Osteoblast (primary cell): Measurements from ENCODE around the gene RBM20. TPM values are rescaled to one million over a fixed set of nuclear protein-coding genes. Genes with fewer than 3 reads are reported as not detected.

Experiments used
- DNase-seq: peaks from one replicate; pipeline ENCODE4 v3.0.0; 2011; ENCODE audit warnings: low spot score, mixed read lengths; ENCODE audit not compliant: insufficient read length; ENCODE audit errors: missing footprints
- H2AFZ ChIP-seq: 2 replicates; pipeline ENCODE4 v1.6.0; 2011; ENCODE audit warnings: mild to moderate bottlenecking, low read length
- H3K27ac ChIP-seq: 2 replicates; pipeline ENCODE4 v1.5.1; 2011; ENCODE audit warnings: mild to moderate bottlenecking, low read depth, low read length, moderate library complexity
- H3K27me3 ChIP-seq: 2 replicates; pipeline ENCODE4 v1.6.0; 2012; ENCODE audit warnings: mild to moderate bottlenecking, control low read depth, inconsistent platforms, low read length, moderate library complexity; ENCODE audit not compliant: insufficient read depth
- H3K36me3 ChIP-seq: 2 replicates; pipeline ENCODE4 v1.5.1; 2011; ENCODE audit warnings: mild to moderate bottlenecking, low read length, control low read depth, moderate library complexity; ENCODE audit not compliant: insufficient read depth
- H3K4me1 ChIP-seq: 2 replicates; pipeline ENCODE4 v1.5.1; 2011; ENCODE audit warnings: mild to moderate bottlenecking, low read length, control low read depth, moderate library complexity; ENCODE audit not compliant: insufficient read depth
- H3K4me2 ChIP-seq: 2 replicates; pipeline ENCODE4 v1.6.0; 2011; ENCODE audit warnings: mild to moderate bottlenecking, low read length; ENCODE audit not compliant: insufficient read depth
- H3K4me3 ChIP-seq: fragments of 200-600 bp; sonication (generic); 3 replicates; pipeline ENCODE4 v1.5.1; 2012; ENCODE audit warnings: mild to moderate bottlenecking, low read length, inconsistent platforms; ENCODE audit not compliant: insufficient read depth
- H3K79me2 ChIP-seq: 2 replicates; pipeline ENCODE4 v1.6.0; 2012; ENCODE audit warnings: mild to moderate bottlenecking, low read length, control low read depth, inconsistent platforms; ENCODE audit not compliant: insufficient read depth
- H3K9me3 ChIP-seq: 2 replicates; pipeline ENCODE4 v1.5.1; 2011; ENCODE audit warnings: low read depth, low read length, control low read depth
- H4K20me1 ChIP-seq: 2 replicates; pipeline ENCODE4 v1.6.0; 2012; ENCODE audit warnings: mild to moderate bottlenecking, low read length, control low read depth; ENCODE audit not compliant: insufficient read depth
- total RNA-seq: library from RNA; depleted of rRNA; stranded (reverse); fragments of >200 nt; gene quantifications from 2 replicates; pipeline ENCODE4 v1.2.3, GENCODE V29; 2012
- TF ChIP-seq, protein P1 (sequence below): IDR thresholded peaks from 2 replicates; pipeline ENCODE4 v1.5.1; 2011; ENCODE audit warnings: mild to moderate bottlenecking, low read depth, low read length, moderate library complexity; ENCODE audit errors: extremely low read depth

RBM20 gene
- total RNA-seq, 1 donor = not detected

DNA sequence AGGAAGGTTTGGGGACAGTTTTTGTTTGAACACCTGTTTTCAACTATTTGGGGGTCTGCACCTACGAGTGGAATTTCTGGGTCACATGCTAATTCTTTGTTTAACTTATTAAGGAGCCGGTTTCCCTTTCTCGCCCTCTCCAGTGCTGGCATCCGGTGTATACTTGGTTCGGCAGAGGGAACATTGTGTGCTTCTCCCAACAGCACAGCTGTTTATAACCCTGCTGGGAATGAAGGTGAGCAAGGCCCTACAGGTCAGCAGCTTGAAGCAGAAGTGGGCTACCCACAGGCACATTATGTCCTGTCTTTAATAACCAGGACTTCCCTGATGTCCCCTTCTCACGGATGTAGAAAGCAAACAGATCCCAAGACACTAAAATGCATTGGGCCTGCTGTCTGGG, 140.1 kb downstream of the RBM20 start:
- Histone ChIP-seq H4K20me1 (no peaks in the 10 kb centered on the region), H3K79me2 (no peaks in the 10 kb centered on the region), H3K27ac (no peak overlapping the region), H3K4me2 (no peak overlapping the region), H3K36me3 (no peaks in the 10 kb centered on the region), H3K27me3 (peaks cover 6% of the 10 kb centered on the region), H3K9me3 (no peaks in the 10 kb centered on the region), H3K4me1 (peaks cover 3% of the 10 kb centered on the region), H2AFZ (no peak overlapping the region), H3K4me3 (no peak overlapping the region)
- no peak for DNase-seq
- TF ChIP-seq, protein P1, sequence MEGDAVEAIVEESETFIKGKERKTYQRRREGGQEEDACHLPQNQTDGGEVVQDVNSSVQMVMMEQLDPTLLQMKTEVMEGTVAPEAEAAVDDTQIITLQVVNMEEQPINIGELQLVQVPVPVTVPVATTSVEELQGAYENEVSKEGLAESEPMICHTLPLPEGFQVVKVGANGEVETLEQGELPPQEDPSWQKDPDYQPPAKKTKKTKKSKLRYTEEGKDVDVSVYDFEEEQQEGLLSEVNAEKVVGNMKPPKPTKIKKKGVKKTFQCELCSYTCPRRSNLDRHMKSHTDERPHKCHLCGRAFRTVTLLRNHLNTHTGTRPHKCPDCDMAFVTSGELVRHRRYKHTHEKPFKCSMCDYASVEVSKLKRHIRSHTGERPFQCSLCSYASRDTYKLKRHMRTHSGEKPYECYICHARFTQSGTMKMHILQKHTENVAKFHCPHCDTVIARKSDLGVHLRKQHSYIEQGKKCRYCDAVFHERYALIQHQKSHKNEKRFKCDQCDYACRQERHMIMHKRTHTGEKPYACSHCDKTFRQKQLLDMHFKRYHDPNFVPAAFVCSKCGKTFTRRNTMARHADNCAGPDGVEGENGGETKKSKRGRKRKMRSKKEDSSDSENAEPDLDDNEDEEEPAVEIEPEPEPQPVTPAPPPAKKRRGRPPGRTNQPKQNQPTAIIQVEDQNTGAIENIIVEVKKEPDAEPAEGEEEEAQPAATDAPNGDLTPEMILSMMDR = no peak

DNA sequence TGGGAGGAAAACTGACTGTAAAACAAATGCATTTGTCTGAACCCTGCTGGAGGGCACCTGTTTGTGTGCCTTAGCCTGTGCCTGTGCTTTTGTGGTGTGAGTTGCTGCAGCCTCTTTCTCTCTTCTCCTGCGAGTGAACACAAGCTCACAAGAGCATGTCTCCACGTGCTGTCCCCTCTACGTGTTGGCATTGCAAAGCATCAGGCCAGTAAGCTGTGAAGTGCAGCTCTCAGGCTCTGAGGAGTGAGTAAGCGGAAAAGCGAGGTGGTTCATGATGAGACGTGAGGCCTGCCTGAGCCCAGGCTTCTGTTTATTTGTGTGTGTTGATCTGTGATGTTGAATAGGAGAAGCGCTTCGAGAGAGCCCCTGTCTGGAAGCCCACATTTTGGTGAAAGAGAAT, 142.0 kb downstream of the RBM20 start:
- Histone ChIP-seq H3K4me1 (peaks cover 3% of the 10 kb centered on the region), H3K4me3 (no peak overlapping the region), H3K27ac (no peak overlapping the region), H3K9me3 (no peaks in the 10 kb centered on the region), H2AFZ (peak overlapping the region; percentile 23), H4K20me1 (no peaks in the 10 kb centered on the region), H3K36me3 (no peaks in the 10 kb centered on the region), H3K4me2 (no peak overlapping the region), H3K79me2 (no peaks in the 10 kb centered on the region), H3K27me3 (no peaks in the 10 kb centered on the region)
- TF ChIP-seq, protein P1 = no peak
- no peak for DNase-seq

DNA sequence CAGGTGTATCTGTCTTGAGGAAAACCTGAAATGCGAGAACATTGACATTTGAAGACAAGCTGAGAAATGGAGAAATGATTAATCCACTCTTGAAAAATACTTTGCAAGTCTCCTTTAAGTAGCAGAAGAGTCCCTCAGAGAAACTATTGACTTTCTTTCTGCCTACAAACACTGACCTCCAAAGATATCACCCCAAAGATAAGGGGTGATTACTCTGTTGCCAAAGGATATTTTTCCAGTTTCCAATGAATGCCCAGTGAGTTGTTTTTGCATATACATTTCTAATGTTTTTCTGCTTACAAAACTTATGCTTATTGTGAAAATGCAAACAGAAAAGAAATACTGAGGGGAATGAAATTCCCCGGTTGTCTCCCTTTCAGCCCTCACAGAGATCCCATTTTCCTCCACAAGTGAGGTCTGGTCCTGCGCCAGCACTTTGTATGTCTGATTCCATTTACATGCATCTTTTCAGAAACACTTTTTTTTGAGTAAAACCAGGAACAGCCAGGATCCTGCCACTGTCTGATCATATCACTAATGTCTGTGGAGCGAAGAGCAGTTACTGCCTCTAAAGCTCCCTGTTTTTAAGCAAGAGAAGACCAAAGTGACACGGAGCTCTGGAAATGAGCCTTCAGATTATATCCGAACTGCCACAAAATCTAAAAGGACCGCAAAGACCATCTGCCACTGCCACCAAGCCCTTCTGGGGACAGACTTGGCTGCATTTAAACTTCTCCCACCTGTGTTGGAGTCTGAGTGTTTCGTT, 144.7 kb downstream of the RBM20 start:
- Histone ChIP-seq H3K27me3 (no peaks in the 10 kb centered on the region), H2AFZ (no peak overlapping the region), H3K9me3 (no peaks in the 10 kb centered on the region), H3K4me3 (no peak overlapping the region), H3K36me3 (no peaks in the 10 kb centered on the region), H3K27ac (no peak overlapping the region), H3K79me2 (no peaks in the 10 kb centered on the region), H4K20me1 (no peaks in the 10 kb centered on the region), H3K4me2 (no peak overlapping the region), H3K4me1 (peaks cover under 1% of the 10 kb centered on the region)
- no peak for DNase-seq
- TF ChIP-seq, protein P1 = no peak

DNA sequence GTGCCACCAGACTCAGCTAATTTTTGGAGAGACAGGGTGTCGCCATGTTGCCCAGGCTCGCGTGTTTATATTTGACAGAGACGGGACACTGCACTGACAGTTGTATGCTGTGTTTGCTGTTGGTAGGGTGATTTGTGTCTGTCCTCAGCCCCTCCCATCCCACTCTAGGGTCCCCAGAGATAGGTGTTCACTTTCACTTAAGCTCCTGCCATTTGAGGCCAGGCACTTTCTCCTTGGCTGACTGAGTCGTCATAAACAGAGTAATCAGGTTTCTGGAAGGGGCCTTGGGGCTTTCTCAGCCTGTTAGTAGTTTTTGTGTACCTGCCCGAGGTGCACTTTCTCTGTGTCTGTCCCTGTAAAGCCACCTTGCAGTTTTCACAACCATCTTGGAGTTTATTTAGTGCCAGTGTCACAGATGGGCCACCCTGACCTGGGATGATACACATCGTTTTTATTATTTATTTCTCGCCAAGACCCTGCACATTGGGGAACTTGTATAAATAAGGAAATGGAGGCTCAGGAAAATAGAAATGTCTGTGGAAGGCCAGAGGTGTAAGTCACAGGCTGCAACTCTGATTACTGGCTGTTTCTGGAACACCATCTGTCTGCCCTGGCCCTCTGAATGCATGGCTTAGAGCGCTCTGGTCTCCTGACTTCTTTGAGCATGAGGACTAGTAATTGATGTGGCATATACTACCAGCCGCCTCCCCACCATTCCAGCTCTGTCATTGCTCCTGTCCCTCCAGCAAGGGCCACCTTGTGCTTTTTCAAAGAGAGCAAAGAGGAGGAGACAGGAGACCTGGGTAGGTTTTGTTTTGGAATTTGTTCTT, 145.7 kb downstream of the RBM20 start:
- no peaks in the 10 kb centered on the region for H3K79me2 ChIP-seq
- TF ChIP-seq, protein P1 = no peak
- H3K27ac ChIP-seq = no peak overlapping the region
- H3K4me1 ChIP-seq = no peaks in the 10 kb centered on the region
- no peaks in the 10 kb centered on the region for H3K9me3 ChIP-seq
- H3K4me3 ChIP-seq = no peak overlapping the region
- no peaks in the 10 kb centered on the region for H3K36me3 ChIP-seq
- H2AFZ ChIP-seq = no peak overlapping the region
- H3K4me2 ChIP-seq = no peak overlapping the region
- H4K20me1 ChIP-seq = no peaks in the 10 kb centered on the region
- DNase-seq = no peak
- H3K27me3 ChIP-seq = no peaks in the 10 kb centered on the region
